HEK293 (cell line): ENCODE measurements around the gene S100A14.

Source experiments
- GLIS2 ChIP-seq: fragments of 450-650 bp; formaldehyde crosslinking; IDR thresholded peaks from 2 replicates; pipeline ENCODE4 v1.5.1; 2016; ENCODE audit warnings: missing biosample characterization, missing genetic modification characterization
- KLF8 ChIP-seq: fragments of 450-650 bp; formaldehyde crosslinking; IDR thresholded peaks from 2 replicates; pipeline ENCODE4 v1.5.1; 2016; ENCODE audit warnings: missing biosample characterization, missing genetic modification characterization
- SALL2 ChIP-seq: fragments of 450-650 bp; formaldehyde crosslinking; IDR thresholded peaks from 2 replicates; pipeline ENCODE4 v1.5.0; 2017; ENCODE audit warnings: missing biosample characterization, mild to moderate bottlenecking, missing genetic modification characterization, borderline replicate concordance
- SP7 ChIP-seq: fragments of 450-650 bp; formaldehyde crosslinking; IDR thresholded peaks from 2 replicates; pipeline ENCODE4 v1.5.1; 2016; ENCODE audit warnings: missing biosample characterization, missing genetic modification characterization
- TRIM28 ChIP-seq: IDR thresholded peaks from 2 replicates; pipeline ENCODE4 v1.6.1; 2011; ENCODE audit warnings: low read length, control low read depth, borderline replicate concordance
- ZIC2 ChIP-seq: fragments of 450-650 bp; formaldehyde crosslinking; IDR thresholded peaks from 2 replicates; pipeline ENCODE4 v1.5.1; 2016; ENCODE audit warnings: missing biosample characterization, missing genetic modification characterization
- ZNF211 ChIP-seq: fragments of 450-650 bp; formaldehyde crosslinking; IDR thresholded peaks from 2 replicates; pipeline ENCODE4 v1.5.1; 2016; ENCODE audit warnings: low read depth, missing biosample characterization, missing genetic modification characterization
- ZNF239 ChIP-seq: fragments of 450-650 bp; formaldehyde crosslinking; IDR thresholded peaks from 2 replicates; pipeline ENCODE4 v1.5.1; 2016; ENCODE audit warnings: missing biosample characterization, missing genetic modification characterization
- ZNF335 ChIP-seq: fragments of 450-650 bp; formaldehyde crosslinking; conservative IDR thresholded peaks from 2 replicates; pipeline ENCODE4 v1.5.1; 2016; ENCODE audit warnings: missing biosample characterization, missing genetic modification characterization
- ZNF366 ChIP-seq: fragments of 450-650 bp; formaldehyde crosslinking; conservative IDR thresholded peaks from 2 replicates; pipeline ENCODE4 v1.5.1; 2016; ENCODE audit warnings: missing biosample characterization, missing genetic modification characterization
- ZNF391 ChIP-seq: fragments of 450-650 bp; formaldehyde crosslinking; IDR thresholded peaks from 2 replicates; pipeline ENCODE4 v1.5.1; 2016; ENCODE audit warnings: low read depth, missing biosample characterization, missing genetic modification characterization, borderline replicate concordance
- ZNF501 ChIP-seq: fragments of 450-650 bp; formaldehyde crosslinking; IDR thresholded peaks from 2 replicates; pipeline ENCODE4 v1.5.1; 2016; ENCODE audit warnings: missing biosample characterization, missing genetic modification characterization
- ZNF626 ChIP-seq: fragments of 450-650 bp; sonication (Bioruptor Pico); formaldehyde crosslinking; IDR thresholded peaks from 2 replicates; pipeline ENCODE4 v1.5.1; 2018; ENCODE audit warnings: missing biosample characterization, missing genetic modification characterization, inconsistent platforms
- ZNF629 ChIP-seq: fragments of 450-650 bp; formaldehyde crosslinking; IDR thresholded peaks from 2 replicates; pipeline ENCODE4 v1.5.1; 2017; ENCODE audit warnings: missing biosample characterization, missing genetic modification characterization
- ZNF747 ChIP-seq: fragments of 450-650 bp; formaldehyde crosslinking; IDR thresholded peaks from 2 replicates; pipeline ENCODE4 v1.5.1; 2016; ENCODE audit warnings: missing biosample characterization, missing genetic modification characterization
- ZNF768 ChIP-seq: fragments of 450-650 bp; formaldehyde crosslinking; IDR thresholded peaks from 2 replicates; pipeline ENCODE4 v1.5.1; 2018; ENCODE audit warnings: missing biosample characterization, mild to moderate bottlenecking, missing genetic modification characterization
- ZNF791 ChIP-seq: fragments of 450-650 bp; formaldehyde crosslinking; IDR thresholded peaks from 2 replicates; pipeline ENCODE4 v1.5.1; 2016; ENCODE audit warnings: missing biosample characterization, missing genetic modification characterization
- ZXDB ChIP-seq: fragments of 450-650 bp; formaldehyde crosslinking; IDR thresholded peaks from 2 replicates; pipeline ENCODE4 v1.5.1; 2016; ENCODE audit warnings: missing biosample characterization, missing genetic modification characterization
- TF ChIP-seq, protein P1 (sequence below): fragments of 450-650 bp; formaldehyde crosslinking; IDR thresholded peaks from 2 replicates; pipeline ENCODE4 v1.5.1; 2016; ENCODE audit warnings: missing biosample characterization, missing genetic modification characterization
- TF ChIP-seq, protein P2 (sequence below): fragments of 450-650 bp; formaldehyde crosslinking; IDR thresholded peaks from 2 replicates; pipeline ENCODE4 v1.5.1; 2016; ENCODE audit warnings: missing biosample characterization, missing genetic modification characterization
- TF ChIP-seq, protein P3 (sequence below): fragments of 450-650 bp; formaldehyde crosslinking; IDR thresholded peaks from 2 replicates; pipeline ENCODE4 v1.5.1; 2016; ENCODE audit warnings: missing biosample characterization, missing genetic modification characterization
- TF ChIP-seq, protein P4 (sequence below): fragments of 450-650 bp; formaldehyde crosslinking; IDR thresholded peaks from 2 replicates; pipeline ENCODE4 v1.5.1; 2016; ENCODE audit warnings: missing biosample characterization, missing genetic modification characterization
- TF ChIP-seq, protein P5 (sequence below): fragments of 450-650 bp; formaldehyde crosslinking; IDR thresholded peaks from 2 replicates; pipeline ENCODE4 v1.5.1; 2016; ENCODE audit warnings: missing biosample characterization, missing genetic modification characterization
- TF ChIP-seq, protein P6 (sequence below): fragments of 450-650 bp; formaldehyde crosslinking; IDR thresholded peaks from 2 replicates; pipeline ENCODE4 v1.5.1; 2017; ENCODE audit warnings: missing biosample characterization, mild to moderate bottlenecking, missing genetic modification characterization, moderate library complexity
- TF ChIP-seq, protein P7 (sequence below): fragments of 450-650 bp; formaldehyde crosslinking; IDR thresholded peaks from 2 replicates; pipeline ENCODE4 v1.5.1; 2016; ENCODE audit warnings: missing biosample characterization, missing genetic modification characterization

Gene S100A14

DNA sequence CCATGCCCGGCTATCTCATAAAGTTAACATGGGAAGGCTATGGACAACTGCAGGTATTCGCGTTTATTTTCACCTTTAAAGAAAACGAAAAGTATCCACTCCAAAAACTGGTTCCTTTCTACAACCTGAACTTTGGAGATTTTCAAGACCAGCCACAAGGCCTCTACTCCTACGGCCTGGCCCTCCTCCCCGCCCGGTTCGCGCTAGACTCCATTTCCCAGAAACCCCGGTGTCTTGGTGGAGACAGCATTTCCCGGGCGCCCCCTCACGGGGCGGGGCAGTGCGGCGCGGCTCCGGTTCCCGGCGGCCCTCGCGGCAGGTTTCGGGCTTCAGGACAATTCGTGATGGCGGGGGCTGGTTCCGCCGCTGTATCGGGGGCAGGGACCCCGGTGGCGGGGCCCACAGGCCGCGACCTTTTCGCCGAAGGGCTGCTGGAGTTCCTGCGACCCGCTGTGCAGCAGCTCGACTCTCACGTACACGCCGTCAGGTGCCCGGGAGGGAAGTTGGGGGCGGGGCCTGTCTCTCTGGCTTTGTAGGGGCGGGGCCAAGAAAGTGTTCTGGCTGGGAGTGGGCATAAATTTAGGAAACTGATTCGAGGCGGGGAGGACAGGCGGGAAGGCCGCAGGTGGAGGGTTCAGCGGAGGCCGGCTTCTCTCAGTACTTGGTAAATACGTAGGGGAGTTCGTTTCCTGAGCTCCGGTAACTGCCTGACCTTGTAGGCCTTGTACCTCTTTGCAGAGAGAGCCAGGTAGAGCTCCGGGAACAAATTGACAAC, 42.5 kb upstream of the S100A14 start, which contains the start of gene SNAPIN (continued):
- TF ChIP-seq, protein P1, sequence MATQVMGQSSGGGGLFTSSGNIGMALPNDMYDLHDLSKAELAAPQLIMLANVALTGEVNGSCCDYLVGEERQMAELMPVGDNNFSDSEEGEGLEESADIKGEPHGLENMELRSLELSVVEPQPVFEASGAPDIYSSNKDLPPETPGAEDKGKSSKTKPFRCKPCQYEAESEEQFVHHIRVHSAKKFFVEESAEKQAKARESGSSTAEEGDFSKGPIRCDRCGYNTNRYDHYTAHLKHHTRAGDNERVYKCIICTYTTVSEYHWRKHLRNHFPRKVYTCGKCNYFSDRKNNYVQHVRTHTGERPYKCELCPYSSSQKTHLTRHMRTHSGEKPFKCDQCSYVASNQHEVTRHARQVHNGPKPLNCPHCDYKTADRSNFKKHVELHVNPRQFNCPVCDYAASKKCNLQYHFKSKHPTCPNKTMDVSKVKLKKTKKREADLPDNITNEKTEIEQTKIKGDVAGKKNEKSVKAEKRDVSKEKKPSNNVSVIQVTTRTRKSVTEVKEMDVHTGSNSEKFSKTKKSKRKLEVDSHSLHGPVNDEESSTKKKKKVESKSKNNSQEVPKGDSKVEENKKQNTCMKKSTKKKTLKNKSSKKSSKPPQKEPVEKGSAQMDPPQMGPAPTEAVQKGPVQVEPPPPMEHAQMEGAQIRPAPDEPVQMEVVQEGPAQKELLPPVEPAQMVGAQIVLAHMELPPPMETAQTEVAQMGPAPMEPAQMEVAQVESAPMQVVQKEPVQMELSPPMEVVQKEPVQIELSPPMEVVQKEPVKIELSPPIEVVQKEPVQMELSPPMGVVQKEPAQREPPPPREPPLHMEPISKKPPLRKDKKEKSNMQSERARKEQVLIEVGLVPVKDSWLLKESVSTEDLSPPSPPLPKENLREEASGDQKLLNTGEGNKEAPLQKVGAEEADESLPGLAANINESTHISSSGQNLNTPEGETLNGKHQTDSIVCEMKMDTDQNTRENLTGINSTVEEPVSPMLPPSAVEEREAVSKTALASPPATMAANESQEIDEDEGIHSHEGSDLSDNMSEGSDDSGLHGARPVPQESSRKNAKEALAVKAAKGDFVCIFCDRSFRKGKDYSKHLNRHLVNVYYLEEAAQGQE: no peak
- TF ChIP-seq ZNF768 (tag by site-specific recombination) (no peak), ZNF366 (tag by site-specific recombination) (no peak), ZNF629 (peak; percentile 62), ZNF501 (tag by site-specific recombination) (no peak; the same call in 1 of the 2 replicates), ZNF626 (tag by site-specific recombination) (no peak), GLIS2 (tag by site-specific recombination) (peak; percentile 55), ZXDB (tag by site-specific recombination) (peak; percentile 84), KLF8 (peak; percentile 88), ZNF335 (tag by site-specific recombination) (peak; percentile 97), ZNF211 (tag by site-specific recombination) (no peak), ZNF239 (tag by site-specific recombination) (no peak), SP7 (tag by site-specific recombination) (peak; percentile 63; the same call in 1 of the 2 replicates), ZIC2 (tag by site-specific recombination) (peak; percentile 53; the same call in 1 of the 2 replicates), TRIM28 (no peak), ZNF791 (no peak), ZNF747 (no peak), SALL2 (tag by site-specific recombination) (no peak), ZNF391 (tag by site-specific recombination) (0 out of 2 replicates have a peak, but pooled peaks have one; percentile 14)
- TF ChIP-seq, protein P2, sequence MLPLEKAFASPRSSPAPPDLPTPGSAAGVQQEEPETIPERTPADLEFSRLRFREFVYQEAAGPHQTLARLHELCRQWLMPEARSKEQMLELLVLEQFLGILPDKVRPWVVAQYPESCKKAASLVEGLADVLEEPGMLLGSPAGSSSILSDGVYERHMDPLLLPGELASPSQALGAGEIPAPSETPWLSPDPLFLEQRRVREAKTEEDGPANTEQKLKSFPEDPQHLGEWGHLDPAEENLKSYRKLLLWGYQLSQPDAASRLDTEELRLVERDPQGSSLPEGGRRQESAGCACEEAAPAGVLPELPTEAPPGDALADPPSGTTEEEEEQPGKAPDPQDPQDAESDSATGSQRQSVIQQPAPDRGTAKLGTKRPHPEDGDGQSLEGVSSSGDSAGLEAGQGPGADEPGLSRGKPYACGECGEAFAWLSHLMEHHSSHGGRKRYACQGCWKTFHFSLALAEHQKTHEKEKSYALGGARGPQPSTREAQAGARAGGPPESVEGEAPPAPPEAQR: no peak
- TF ChIP-seq, protein P3, sequence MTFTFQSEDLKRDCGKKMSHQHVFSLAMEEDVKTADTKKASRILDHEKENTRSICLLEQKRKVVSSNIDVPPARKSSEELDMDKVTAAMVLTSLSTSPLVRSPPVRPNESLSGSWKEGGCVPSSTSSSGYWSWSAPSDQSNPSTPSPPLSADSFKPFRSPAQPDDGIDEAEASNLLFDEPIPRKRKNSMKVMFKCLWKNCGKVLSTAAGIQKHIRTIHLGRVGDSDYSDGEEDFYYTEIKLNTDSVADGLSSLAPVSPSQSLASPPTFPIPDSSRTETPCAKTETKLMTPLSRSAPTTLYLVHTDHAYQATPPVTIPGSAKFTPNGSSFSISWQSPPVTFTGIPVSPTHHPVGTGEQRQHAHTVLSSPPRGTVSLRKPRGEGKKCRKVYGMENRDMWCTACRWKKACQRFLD (tag by site-specific recombination): no peak
- TF ChIP-seq, protein P4, sequence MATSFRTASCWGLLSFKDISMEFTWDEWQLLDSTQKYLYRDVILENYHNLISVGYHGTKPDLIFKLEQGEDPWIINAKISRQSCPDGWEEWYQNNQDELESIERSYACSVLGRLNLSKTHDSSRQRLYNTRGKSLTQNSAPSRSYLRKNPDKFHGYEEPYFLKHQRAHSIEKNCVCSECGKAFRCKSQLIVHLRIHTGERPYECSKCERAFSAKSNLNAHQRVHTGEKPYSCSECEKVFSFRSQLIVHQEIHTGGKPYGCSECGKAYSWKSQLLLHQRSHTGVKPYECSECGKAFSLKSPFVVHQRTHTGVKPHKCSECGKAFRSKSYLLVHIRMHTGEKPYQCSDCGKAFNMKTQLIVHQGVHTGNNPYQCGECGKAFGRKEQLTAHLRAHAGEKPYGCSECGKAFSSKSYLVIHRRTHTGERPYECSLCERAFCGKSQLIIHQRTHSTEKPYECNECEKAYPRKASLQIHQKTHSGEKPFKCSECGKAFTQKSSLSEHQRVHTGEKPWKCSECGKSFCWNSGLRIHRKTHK (tag by site-specific recombination): no peak
- TF ChIP-seq, protein P5, sequence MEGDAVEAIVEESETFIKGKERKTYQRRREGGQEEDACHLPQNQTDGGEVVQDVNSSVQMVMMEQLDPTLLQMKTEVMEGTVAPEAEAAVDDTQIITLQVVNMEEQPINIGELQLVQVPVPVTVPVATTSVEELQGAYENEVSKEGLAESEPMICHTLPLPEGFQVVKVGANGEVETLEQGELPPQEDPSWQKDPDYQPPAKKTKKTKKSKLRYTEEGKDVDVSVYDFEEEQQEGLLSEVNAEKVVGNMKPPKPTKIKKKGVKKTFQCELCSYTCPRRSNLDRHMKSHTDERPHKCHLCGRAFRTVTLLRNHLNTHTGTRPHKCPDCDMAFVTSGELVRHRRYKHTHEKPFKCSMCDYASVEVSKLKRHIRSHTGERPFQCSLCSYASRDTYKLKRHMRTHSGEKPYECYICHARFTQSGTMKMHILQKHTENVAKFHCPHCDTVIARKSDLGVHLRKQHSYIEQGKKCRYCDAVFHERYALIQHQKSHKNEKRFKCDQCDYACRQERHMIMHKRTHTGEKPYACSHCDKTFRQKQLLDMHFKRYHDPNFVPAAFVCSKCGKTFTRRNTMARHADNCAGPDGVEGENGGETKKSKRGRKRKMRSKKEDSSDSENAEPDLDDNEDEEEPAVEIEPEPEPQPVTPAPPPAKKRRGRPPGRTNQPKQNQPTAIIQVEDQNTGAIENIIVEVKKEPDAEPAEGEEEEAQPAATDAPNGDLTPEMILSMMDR (tag by site-specific recombination): peak; percentile 76
- TF ChIP-seq, protein P6, sequence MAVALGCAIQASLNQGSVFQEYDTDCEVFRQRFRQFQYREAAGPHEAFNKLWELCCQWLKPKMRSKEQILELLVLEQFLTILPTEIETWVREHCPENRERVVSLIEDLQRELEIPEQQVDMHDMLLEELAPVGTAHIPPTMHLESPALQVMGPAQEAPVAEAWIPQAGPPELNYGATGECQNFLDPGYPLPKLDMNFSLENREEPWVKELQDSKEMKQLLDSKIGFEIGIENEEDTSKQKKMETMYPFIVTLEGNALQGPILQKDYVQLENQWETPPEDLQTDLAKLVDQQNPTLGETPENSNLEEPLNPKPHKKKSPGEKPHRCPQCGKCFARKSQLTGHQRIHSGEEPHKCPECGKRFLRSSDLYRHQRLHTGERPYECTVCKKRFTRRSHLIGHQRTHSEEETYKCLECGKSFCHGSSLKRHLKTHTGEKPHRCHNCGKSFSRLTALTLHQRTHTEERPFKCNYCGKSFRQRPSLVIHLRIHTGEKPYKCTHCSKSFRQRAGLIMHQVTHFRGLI (tag by site-specific recombination): no peak
- TF ChIP-seq, protein P7, sequence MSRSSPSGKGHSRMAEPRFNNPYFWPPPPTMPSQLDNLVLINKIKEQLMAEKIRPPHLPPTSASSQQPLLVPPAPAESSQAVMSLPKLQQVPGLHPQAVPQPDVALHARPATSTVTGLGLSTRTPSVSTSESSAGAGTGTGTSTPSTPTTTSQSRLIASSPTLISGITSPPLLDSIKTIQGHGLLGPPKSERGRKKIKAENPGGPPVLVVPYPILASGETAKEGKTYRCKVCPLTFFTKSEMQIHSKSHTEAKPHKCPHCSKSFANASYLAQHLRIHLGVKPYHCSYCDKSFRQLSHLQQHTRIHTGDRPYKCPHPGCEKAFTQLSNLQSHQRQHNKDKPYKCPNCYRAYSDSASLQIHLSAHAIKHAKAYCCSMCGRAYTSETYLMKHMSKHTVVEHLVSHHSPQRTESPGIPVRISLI: no peak
